DOHH2 (cell line): ENCODE results near the gene TTC21A.

ENCODE experiments used
- CTCF ChIP-seq: fragments of 200-600 bp; sonication (generic); IDR thresholded peaks from one replicate; pipeline ENCODE4 v1.5.1; 2014; ENCODE audit warnings: antibody characterized with exemption, mild to moderate bottlenecking, low read depth, low read length; ENCODE audit not compliant: poor library complexity, severe bottlenecking
- EZH2phosphoT487 ChIP-seq: fragments of 200-600 bp; sonication (generic); IDR thresholded peaks from 2 replicates; pipeline ENCODE4 v1.6.1; 2017; ENCODE audit warnings: borderline replicate concordance, mild to moderate bottlenecking, antibody characterized with exemption, low read length, moderate library complexity, mixed read lengths

DNA sequence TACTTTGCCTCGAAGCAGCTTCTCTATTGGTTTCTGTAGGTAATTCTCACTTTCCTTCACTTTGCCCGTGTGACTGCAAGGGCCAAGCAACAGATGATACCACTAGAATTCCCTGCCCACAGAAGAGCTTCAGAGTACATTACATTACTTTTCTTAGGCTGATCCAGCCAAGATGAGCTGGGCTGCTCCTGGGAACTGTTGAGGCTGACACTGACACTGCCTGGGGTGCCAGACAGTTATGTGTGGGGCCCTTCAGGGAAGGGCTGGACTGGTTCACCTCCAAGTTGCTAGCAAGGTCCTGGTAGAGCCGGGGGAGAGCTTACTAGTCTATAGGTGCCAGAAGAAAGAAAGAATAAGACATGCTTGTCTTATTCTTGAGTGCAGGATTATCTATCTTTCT, 19.0 kb upstream of the TTC21A start:
- TF ChIP-seq CTCF (no peak), EZH2phosphoT487 (no peak)
